Hepatocyte (in vitro differentiated cells): ENCODE data around the gene CRABP1. TPM values are rescaled to one million over a fixed set of nuclear protein-coding genes. Genes with fewer than 3 reads are reported as not detected.

Experiments
- DNase-seq: peaks from one replicate; pipeline ENCODE4 v3.0.0-alpha.2; 2016; ENCODE audit warnings: low spot score
- H2AFZ ChIP-seq: fragments of 200-600 bp; sonication (generic); 2 replicates; pipeline ENCODE4 v1.6.0; 2016; ENCODE audit warnings: antibody characterized with exemption, mild to moderate bottlenecking
- H3K27ac ChIP-seq: fragments of 200-600 bp; sonication (generic); 2 replicates; pipeline ENCODE4 v1.5.1; 2016; ENCODE audit warnings: mild to moderate bottlenecking
- H3K27me3 ChIP-seq: fragments of 200-600 bp; sonication (generic); 2 replicates; pipeline ENCODE4 v1.6.1; 2016
- H3K36me3 ChIP-seq: fragments of 200-600 bp; sonication (generic); replicated peaks from 2 replicates; pipeline ENCODE4 v1.5.1; 2016; ENCODE audit warnings: low read depth; ENCODE audit not compliant: insufficient read depth
- H3K4me1 ChIP-seq: fragments of 200-600 bp; sonication (generic); 2 replicates; pipeline ENCODE4 v1.5.1; 2016; ENCODE audit warnings: mild to moderate bottlenecking, moderate library complexity; ENCODE audit not compliant: insufficient read depth
- H3K4me2 ChIP-seq: fragments of 200-600 bp; sonication (generic); 2 replicates; pipeline ENCODE4 v1.6.0; 2016
- H3K4me3 ChIP-seq: fragments of 200-600 bp; sonication (generic); 2 replicates; pipeline ENCODE4 v1.5.1; 2016; ENCODE audit warnings: mild to moderate bottlenecking
- H3K79me2 ChIP-seq: fragments of 200-600 bp; sonication (generic); 2 replicates; pipeline ENCODE4 v1.6.0; 2017; ENCODE audit warnings: mild to moderate bottlenecking
- H3K9me2 ChIP-seq: fragments of 200-600 bp; sonication (generic); replicated peaks from 2 replicates; pipeline ENCODE4 v1.6.0; 2017; ENCODE audit warnings: mild to moderate bottlenecking; ENCODE audit not compliant: insufficient read depth
- H3K9me3 ChIP-seq: fragments of 200-600 bp; sonication (generic); 2 replicates; pipeline ENCODE4 v1.5.1; 2016; ENCODE audit warnings: low read depth, mild to moderate bottlenecking
- H4K20me1 ChIP-seq: fragments of 200-600 bp; sonication (generic); 2 replicates; pipeline ENCODE4 v1.6.0; 2016; ENCODE audit warnings: mild to moderate bottlenecking; ENCODE audit not compliant: insufficient read depth, poor library complexity, severe bottlenecking
- EZH2 ChIP-seq: fragments of 200-600 bp; sonication (generic); IDR thresholded peaks from 2 replicates; pipeline ENCODE4 v1.6.1; 2016; ENCODE audit warnings: antibody characterized with exemption, mild to moderate bottlenecking, borderline replicate concordance
- EZH2phosphoT487 ChIP-seq: fragments of 200-600 bp; sonication (generic); IDR thresholded peaks from one replicate; pipeline ENCODE4 v1.6.1; 2018; ENCODE audit warnings: antibody characterized with exemption, mild to moderate bottlenecking, low read depth, moderate library complexity; ENCODE audit not compliant: unreplicated experiment, severe bottlenecking
- WGBS: methylation state at CpG from one replicate; pipeline ENCODE4 v1.1.6; 2016; ENCODE audit warnings: low lambda C conversion rate; ENCODE audit errors: missing lambda C conversion rate; 5-methylcytosine and 5-hydroxymethylcytosine counted together
- polyA plus RNA-seq: library from polyadenylated mRNA; unstranded; fragments of >200 nt; fragmentation: Nextera tagmentation; extraction: Ambion mirVana; gene quantifications from 2 replicates; pipeline ENCODE4 v1.2.1, GENCODE V29; 2016
- total RNA-seq: library from RNA; depleted of rRNA; stranded (reverse); fragments of >200 nt; gene quantifications from 2 replicates; pipeline ENCODE4 v1.2.3, GENCODE V29; 2014
- TF ChIP-seq, protein P1 (sequence below): fragments of 200-600 bp; sonication (generic); IDR thresholded peaks from 2 replicates; pipeline ENCODE4 v1.5.1; 2016; ENCODE audit warnings: antibody characterized with exemption, mild to moderate bottlenecking; ENCODE audit not compliant: poor library complexity

The CRABP1 gene
- total and polyA plus RNA-seq, 2 experiments from 2014 or later = 140 to 179 TPM

DNA sequence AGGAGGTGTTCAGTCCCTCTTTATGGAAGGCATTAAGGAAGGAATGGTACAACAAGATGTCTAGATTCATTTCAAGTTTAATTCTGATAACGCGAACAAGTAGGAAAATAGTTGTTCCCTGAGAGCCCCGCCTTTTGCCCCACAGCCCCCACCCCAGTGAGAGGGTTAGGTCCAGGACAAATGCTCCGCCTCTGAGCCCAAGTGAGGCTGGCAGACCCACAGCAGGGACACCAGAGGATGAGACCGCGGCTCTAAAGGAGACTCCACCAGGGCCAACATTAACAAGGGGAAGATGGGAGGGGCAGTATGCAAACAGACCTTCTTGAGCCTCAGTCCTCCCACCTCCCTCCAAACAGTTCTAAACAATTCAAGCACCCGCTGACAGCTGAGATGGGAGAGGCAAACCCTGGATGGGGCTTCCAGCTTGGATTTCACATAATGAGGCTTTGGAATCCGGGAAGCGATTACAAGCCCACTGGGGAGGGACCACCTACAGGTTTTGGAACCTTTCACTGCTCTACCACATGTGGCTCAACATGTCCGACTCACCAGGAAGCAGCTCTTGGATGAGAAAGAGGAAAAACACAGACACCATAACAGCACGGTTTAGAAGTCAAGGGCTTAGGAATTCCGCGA, 54.9 kb downstream of the CRABP1 start:
- Histone ChIP-seq H3K4me1 (peaks cover 7% of the 10 kb centered on the region), H4K20me1 (no peaks in the 10 kb centered on the region), H3K4me3 (no peak overlapping the region), H3K36me3 (no peaks in the 10 kb centered on the region), H3K4me2 (no peak overlapping the region), H3K27ac (peak overlapping the region; percentile 78), H3K79me2 (no peaks in the 10 kb centered on the region), H3K27me3 (no peaks in the 10 kb centered on the region), H3K9me2 (no peaks in the 10 kb centered on the region), H2AFZ (no peak overlapping the region), H3K9me3 (no peaks in the 10 kb centered on the region)
- TF ChIP-seq EZH2phosphoT487 (no peak), EZH2 (no peak)
- TF ChIP-seq, protein P1, sequence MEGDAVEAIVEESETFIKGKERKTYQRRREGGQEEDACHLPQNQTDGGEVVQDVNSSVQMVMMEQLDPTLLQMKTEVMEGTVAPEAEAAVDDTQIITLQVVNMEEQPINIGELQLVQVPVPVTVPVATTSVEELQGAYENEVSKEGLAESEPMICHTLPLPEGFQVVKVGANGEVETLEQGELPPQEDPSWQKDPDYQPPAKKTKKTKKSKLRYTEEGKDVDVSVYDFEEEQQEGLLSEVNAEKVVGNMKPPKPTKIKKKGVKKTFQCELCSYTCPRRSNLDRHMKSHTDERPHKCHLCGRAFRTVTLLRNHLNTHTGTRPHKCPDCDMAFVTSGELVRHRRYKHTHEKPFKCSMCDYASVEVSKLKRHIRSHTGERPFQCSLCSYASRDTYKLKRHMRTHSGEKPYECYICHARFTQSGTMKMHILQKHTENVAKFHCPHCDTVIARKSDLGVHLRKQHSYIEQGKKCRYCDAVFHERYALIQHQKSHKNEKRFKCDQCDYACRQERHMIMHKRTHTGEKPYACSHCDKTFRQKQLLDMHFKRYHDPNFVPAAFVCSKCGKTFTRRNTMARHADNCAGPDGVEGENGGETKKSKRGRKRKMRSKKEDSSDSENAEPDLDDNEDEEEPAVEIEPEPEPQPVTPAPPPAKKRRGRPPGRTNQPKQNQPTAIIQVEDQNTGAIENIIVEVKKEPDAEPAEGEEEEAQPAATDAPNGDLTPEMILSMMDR = no peak
- WGBS = 40% methylated on average over 13 of the region's 13 CpGs
- peak; percentile 53 for DNase-seq

DNA sequence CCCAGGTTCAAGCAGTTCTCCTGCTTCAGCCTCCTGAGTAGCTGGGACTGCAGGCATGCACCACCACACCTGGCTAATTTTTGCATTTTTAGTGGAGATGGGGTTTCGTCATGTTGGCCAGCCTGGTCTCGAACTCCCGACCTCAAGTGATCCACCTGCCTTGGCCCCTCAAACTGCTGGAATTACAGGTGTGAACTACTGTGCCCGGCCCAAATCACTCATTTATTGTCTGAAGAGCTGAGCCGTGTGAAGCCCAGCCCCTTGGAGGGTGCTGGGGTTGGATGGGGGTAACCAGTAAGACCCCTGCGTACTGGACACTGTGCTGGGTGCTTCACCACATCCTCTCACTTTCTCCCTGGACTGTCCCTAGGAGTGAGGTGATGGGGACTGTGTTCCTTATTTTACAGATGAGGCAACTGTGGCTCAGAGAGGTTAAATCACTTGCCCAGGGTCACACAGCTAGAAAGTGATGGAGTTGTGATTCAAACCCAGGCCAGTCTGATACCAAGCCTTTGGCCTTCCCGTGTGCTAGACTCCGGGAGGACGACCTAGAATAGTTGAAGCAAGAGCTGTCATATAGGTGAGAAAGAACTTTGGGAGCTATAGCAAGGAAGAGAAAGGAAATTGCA, 56.1 kb downstream of the CRABP1 start:
- Histone ChIP-seq H3K4me3 (no peak overlapping the region), H3K4me2 (no peak overlapping the region)
- WGBS = 92% methylated on average over 9 of the region's 9 CpGs

DNA sequence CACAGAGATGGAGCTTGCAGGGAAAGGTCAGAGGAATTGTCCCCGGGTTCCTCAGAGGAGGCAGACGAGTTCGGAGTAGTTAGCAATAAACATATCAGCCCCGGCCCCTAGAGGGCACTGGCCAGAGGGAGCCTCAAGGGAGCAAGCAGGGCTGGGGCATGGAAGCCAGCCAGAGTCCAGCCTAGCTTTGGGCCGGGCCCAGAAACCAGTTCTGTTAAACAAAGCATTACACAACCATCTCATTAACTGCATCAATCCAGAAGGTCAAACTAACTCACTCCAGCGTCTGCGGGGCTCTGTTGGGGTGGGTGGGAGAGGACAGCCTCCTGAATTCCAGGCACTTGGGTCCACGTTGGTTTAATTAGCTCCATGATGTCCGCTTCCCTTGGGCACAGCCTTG, 56.8 kb downstream of the CRABP1 start:
- Histone ChIP-seq H3K9me2 (no peaks in the 10 kb centered on the region), H3K4me2 (no peak overlapping the region), H3K79me2 (no peaks in the 10 kb centered on the region), H3K4me3 (no peak overlapping the region), H3K27me3 (no peaks in the 10 kb centered on the region), H3K9me3 (no peaks in the 10 kb centered on the region), H2AFZ (no peak overlapping the region), H3K4me1 (peaks cover 7% of the 10 kb centered on the region), H3K36me3 (no peaks in the 10 kb centered on the region), H3K27ac (peak overlapping the region; percentile 78), H4K20me1 (no peaks in the 10 kb centered on the region)
- 53% methylated on average over 9 of the region's 9 CpGs for WGBS
- DNase-seq = peak; percentile 58
- no peak for TF ChIP-seq EZH2phosphoT487
- TF ChIP-seq, protein P1 = peak; percentile 39
- no peak for TF ChIP-seq EZH2

More for the DNA sequence above, 56.1 kb downstream of the CRABP1 start:
- TF ChIP-seq EZH2phosphoT487 = no peak
- TF ChIP-seq EZH2 = no peak
- TF ChIP-seq, protein P1 = no peak
- H3K27ac ChIP-seq = peak overlapping the region; percentile 78
- H3K79me2 ChIP-seq = no peaks in the 10 kb centered on the region
- peaks cover 7% of the 10 kb centered on the region for H3K4me1 ChIP-seq
- H3K27me3 ChIP-seq = no peaks in the 10 kb centered on the region
- no peaks in the 10 kb centered on the region for H3K9me3 ChIP-seq
- no peak for DNase-seq
- H3K9me2 ChIP-seq = no peaks in the 10 kb centered on the region
- no peak overlapping the region for H2AFZ ChIP-seq
- H4K20me1 ChIP-seq = no peaks in the 10 kb centered on the region
- H3K36me3 ChIP-seq = no peaks in the 10 kb centered on the region
